Activated CD4-positive, alpha-beta T cell treated with anti-CD3 and anti-CD28 coated beads for 24 hours (primary cell): ENCODE measurements around the gene MYOF.
A peak's percentile ranks its signal among the peaks of the same experiment; 100 is the strongest.
"Not testable (repeated sequence)": the region's sequence is repeated elsewhere in the genome, so short reads cannot be mapped to it uniquely, and the experiment has no call there.

ENCODE experiments used
- DNase-seq, 2 donors: peaks; one replicate each; pipeline ENCODE4 v3.0.0-alpha.2; 2020; ENCODE audit warnings: low read depth in 2 of 2

The MYOF gene

DNA sequence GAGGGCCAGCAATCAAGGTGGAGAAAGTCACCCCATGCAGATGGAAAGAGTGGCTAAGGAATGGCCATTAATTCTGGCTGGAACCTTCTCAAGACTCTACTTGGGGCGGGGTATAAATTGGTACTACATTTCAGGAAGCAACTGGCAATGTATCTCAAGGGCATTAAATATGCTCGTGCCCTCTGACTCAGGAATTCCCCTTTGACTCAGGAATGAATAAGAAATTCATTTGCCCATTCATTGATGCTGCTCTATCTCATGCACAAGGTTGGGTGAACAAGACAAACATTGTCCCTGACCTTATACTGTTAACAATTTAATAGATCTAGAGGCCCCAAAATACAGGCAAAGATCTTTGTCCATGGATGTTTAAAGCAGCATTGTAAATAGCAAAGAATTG, 188.1 kb downstream of the MYOF start:
- no peak for DNase-seq

DNA sequence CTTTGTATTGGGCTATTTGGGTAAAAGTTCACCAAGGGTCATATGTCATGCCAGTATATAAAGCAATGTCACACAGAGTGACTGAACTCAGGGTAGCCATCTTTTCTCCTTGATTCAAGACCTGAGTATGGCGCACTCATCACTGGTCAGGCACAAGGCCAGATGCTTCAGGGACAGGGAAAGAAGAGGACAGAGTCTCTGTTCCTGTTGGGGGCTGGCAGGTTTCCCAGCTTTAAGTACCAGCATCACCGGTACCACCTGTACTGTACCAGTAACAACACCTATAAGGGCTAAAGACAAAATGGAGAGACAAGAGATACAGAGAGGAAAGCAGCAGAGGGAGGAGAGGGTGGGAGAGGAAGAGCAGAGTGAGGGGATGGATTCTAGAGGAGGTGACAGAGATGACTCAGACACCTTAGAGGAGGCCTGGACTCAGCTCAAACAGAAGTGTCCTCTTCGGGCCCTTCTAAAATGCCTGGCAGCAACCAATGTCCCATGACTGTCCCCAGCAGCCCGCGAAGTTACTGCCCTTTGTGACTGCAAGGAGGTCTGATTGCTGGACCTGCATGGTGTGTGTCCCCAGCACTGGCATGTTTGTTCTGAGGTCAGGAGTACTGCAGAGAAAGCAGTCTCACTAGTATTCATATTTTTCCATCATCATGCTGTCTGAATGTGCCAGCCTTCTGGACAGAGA, 191.3 kb downstream of the MYOF start:
- no peak for DNase-seq

DNA sequence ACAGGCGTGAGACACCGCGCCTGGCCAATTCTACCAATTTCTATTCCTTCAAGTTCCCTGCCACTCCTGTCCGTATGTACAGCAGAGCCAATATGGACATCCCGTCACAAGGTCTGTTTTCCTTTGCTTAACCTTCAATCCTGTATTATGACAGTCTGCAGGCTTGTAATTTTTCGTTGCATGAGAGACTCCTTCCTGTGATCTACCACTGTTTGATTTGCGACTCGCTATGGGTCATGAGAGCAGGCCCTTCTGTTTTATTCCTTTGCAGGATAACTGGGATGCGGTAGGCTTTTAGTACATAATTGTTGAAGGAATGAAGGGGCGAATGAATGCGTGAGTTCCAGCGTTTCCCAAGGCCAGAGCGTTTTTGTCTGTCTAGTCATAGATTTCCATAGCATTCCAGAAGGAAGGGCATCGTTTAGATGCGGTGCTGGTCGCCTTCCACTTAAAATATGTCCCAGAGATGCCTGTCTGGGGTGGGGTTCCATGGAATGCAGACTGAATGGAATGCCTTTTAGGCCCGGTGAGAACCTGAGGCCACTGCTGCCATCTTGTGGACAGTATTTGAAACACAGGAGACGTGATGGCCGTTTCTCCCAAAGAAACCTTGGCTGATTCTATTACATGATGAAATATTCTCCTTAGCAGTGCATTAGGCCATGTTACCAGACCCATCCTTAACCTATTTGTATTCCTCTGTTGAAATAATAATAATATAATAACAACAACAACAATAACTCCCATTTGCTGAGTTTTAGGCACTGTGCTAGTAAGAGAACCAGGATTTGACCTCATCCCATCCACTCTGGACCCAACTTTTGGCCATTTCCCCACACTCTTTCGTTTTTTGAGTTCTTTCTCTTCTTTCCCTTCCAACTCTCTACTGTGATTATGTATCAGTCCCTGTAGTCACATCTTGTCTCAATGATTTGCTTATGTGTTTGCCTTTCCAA, 193.2 kb downstream of the MYOF start:
- DNase-seq = peak; percentile 40 to 43

DNA sequence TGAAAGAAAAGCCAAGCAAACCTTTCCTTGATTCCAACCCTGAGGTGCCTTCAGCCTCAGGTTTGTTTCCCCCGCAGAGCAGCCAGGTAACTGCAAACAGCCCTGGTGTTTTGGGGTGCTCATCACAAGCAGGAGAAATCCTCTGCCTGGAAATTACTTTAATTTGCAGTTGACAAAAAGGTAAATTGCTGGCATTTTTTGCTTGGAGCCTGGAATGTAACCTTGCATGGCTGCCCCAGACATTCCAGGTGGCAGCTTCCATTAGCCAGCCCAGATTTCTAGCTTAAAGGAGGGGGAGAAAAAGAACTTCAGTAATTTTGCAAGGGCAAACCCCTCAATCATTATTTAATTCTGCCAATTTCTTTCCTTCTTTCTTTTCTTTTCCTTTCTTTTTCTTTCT, 194.4 kb downstream of the MYOF start:
- DNase-seq = no peak

DNA sequence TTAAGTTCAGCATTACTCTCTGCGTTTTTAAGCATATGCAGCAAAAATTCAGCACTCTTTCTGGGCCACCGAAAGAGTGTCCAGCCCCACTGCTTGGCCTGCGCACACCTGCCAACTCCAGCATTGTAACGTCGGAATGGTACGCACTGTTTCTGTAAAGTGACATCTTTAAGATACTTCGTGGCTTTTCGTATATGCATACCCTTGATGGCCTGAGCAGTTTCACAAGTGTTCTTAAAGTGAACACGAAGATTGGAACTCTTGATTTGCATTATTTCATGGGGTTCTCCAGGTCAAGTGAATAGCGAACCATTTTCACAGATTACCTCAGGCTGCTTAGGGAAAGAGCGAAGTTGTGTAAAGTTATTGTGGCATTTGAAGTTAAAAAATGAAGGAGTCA, 197.9 kb downstream of the MYOF start:
- DNase-seq = not testable (repeated sequence)

DNA sequence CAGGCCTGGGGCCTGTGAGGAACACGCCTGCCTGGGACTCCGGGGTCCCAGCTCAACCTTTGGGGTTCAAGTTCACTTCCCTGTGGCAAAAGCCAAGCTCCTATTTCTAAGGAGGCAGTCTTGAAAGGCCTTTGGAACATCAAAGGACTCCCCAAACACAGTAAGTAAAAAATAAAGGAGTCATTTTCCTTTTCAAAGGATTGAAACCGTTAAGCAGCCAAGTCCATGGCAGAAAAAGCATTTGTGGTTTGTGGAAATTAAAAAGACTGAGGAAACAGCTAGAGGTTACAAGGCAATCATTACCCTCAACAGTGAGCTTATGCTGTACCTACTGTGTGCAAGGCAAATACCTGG, 200.8 kb downstream of the MYOF start:
- DNase-seq = no peak

DNA sequence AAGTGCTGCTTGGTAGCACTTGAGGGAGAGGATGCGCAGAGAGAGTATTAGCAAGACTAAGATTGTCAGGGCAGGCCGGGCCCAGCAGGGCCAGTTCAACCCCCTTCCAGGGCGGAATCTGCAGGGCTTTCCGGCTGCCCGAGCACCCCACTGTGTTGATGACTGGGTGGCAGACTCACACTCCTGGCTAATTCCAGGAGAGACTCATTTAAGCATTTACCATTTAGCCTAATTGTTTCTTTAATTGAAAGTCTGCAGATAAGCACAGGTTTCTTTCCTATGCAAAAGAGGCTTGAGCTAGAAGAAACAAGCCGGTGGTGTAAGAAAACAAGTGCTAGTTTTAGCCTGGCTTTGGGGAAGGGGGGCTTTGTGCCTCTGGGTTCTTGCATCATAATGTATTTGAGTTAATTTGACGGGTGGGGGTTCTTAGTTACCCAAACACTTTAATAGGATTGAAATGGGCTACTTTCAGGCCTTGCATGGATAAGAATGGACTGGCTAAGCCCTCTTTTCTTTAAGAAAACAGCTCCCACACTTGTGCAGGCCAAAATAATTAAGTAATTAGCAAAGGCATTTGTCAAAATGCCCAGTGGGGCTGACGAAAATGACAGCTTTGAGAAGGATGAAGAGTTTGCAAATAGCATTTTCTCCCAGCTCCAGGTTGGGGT, 201.3 kb downstream of the MYOF start:
- DNase-seq = no peak

DNA sequence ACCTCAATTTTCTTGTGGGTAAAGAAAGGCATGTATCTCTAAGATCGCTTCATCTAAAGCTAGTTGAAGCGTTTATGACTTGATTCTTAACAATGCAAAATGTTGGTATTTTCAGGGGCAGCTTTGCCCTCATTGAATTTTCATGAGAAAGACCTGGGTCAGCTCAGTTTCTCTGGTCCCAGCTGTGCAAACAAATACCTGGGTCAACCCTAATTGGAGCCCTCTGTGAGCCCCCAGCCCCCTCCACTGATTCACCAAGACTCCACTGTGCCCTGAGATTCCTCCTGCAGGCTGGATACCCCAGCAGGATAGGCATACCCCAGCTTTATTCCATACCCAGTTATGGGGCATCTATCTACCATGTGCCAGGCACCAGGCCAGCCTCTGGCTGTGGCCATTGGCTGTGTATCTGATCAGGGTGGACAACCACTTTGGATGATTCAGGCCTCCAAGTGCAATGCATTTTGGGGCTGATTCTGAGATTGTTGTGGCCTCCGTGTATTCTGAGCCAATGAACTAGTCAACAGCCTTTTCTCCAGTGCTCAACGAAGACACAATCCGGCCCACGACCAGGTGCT, 201.9 kb downstream of the MYOF start:
- no peak for DNase-seq

DNA sequence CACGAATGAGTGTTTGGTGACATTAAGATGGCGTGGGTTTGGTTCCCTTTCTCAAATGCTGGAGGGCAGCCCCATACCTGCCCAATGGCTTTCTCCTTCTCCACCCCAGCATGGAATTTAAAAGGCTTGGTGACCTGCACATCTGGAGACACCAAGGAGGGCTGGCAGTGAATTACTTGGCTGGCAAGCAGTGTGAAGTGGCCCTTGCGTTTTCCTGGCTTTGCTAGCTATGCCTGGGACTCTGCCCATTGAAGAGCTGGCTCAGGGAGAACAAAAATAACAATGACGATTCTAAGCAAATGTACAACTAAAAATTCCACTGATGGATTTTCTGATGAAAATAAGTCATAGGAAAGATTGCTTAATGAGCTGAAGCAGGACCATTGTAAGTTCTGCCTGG, 204.8 kb downstream of the MYOF start:
- DNase-seq = no peak

DNA sequence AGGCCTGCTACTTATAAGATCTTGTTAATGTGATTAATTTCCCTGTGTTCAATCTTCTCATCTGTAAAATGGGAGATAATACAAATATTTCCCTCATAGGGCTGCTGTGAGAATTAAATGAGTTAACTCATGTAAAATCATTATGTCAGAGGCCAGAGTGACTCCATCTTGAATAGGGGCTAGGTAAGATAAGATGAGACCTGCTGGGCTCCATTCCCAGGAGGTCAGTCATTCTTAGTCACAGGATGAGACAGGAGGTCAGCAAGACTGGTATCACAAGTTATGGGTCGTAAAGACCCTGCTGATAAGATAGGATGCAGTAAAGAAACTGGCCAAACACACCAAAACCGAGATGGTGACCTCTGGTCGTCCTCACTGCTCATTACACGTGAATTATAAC, 207.7 kb downstream of the MYOF start:
- DNase-seq = no peak

DNA sequence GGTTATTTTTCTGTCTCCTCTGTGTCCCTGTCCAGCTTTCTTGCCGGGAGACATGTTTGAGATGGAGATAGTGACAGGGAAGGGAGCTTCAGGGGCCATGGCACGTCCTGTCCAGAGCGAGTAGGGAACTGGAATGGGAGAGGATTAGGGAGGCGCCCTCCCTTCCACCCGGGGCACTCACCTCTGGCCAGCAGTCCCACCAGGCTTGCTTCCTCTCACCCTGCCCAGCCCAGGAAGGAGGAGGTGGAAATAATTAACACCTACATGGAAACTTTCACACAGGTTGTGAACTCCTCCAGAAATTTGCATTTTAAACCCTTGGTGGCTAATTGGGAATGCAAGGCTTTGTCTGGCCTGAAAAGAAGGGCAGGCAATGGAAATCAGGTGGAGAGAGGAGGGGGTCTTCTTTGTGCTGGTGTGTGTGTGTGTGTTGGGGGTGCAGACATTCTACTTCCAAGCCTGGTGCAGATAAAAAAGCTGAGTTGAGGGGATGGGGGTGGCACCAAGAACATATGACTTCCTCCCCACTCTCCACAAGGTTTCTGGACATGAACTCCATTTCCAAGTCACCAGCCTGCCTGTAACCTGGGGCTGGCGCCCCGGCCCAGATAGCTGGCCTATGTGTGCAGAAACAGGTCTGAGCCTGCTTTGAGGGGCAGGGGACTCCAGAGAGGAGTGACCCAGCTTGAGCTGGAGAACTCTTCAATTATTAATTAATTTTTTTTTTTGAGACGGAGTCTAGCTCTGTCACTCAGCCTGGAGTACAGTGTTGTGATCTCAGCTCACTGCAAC, 209.1 kb downstream of the MYOF start:
- DNase-seq = no peak

DNA sequence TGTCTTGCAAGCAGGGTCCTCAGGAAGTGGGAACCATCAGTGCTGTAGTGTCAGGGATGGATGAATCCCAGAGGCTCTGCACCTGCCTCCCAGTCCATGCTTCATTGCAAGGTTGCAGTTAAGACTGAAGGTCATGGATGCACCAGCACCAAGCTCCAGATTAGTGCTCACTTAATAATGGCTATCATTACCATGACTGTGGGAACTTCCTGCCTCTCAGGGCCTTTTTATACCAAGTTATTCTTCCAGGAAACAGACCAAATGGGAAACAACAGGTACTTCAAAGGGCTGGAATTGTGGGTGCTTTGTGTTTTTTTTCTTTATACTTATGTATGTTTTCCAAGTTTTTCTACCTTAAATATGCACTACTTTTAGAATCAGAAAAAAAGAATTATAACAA, 210.8 kb downstream of the MYOF start:
- no peak for DNase-seq

DNA sequence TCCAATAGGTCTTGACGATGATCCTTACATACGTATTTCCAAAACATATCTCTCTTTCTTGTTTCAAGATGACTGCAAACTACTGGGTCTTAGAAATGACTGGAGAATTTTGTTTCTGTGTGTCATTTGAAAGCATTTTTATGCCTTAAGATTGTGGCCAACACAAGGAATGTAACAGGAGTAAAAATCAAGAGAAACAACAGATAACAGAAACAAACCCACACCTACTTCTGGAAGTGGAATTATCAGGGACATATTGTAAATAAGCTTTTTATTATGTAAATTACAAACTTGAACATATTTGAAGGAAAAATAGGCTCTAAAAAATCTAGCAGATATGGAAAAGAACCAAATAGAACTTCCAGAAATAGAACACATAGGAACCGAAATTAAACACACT, 212.9 kb downstream of the MYOF start:
- DNase-seq = no peak

DNA sequence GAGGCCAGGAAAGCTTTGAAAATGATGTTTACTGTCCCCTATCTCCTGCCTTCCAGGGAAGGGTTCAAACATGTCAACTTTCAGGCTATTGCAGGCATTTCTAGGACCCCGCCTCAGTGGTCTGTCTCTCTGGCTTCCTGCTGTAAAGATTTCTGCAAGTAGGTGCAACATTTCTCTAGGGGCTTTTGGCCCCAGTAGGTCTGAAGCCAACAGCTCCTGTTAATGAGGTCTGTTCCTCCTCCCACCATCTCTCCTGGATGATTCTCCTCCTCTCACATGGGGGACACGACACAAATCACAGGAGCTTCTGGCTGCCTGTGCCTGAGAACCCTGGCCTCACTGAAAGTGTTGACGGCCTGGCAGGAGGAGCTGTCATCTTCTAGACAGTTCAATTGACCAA, 214.1 kb downstream of the MYOF start:
- no peak for DNase-seq

DNA sequence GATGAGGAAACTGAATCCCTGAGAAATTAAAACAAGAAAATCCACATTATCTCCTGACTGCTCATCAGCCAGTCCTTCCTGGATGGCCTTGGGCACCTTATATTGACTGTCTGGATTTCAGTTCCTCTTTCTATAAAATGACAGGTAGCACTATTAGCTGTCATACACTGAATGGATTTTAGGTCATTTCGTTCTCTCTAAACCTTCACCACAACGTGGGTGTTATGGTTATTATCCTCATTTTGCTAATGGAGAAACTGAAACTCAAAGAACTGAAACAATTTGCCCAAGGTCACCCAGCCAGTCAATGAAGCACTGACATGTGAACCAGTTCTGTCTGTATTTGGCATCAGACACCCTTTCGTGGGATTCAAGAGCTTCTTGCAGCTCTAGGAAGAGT, 214.6 kb downstream of the MYOF start:
- no peak for DNase-seq

DNA sequence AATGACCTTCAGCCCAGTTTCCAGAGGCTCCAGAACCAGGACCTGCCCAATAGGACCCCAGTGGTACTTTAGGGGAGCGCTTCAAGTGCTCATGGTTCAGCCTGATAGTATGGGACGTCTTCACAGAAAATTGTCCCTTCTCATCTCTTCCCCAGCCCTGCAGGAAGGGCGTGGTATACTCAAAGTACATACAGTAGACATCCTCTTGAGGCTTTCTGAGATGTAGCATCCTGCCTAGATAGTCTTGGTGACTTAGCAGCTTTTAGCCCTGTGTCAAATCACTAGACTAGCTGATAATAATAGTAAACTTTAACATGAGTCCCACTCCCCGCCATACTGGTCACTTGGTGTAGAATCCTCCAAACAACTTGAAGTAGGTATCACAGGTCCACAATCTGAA, 215.3 kb downstream of the MYOF start:
- no peak for DNase-seq

DNA sequence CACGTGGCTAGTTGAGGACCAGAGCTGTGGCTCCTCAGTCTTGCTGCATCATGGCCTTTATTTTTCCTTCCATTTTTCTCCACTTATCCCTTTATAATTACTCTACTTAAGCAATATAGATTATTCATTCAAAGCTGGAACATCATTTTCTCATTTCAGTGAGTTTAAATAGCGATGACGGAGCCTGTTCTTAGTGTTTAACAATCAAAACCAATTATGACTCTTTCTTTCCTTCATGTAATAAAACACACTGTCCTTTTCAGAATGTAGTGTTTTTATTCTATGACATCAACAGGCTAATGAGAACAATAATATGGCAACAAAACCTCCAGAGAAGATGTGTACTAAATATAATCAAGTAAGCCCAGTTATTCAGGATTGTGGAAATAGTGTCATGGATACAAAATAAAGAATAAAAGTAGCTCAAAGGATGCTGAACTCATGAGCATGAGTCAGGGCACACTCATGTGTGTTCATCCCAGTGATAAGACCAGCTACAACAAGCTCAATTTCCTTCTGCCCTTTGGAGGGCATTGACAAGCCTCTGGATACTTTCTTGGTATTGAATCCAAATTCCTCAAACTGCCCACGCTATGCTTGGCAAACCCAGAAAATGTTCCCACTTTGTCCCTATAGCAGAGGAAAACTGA, 220.0 kb downstream of the MYOF start:
- DNase-seq = no peak

DNA sequence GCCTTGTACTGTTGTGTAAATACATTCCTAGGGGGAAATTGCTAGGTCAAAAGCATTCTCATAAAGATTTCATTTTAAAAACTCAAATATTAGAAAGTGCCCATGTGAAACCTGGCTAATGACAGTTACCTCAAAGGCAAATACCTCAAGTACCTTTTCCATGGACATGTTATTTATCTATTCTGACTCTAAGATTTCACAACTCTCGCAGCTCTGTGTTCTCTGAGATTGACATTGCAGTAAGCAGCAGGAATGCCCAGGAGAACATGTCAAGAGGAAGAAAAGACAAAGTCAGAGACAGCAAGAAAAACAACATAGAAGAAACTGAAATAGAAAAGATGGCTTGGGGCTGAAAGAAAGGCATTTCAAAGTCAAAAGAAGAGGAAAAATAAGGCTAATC, 221.0 kb downstream of the MYOF start:
- no peak for DNase-seq

DNA sequence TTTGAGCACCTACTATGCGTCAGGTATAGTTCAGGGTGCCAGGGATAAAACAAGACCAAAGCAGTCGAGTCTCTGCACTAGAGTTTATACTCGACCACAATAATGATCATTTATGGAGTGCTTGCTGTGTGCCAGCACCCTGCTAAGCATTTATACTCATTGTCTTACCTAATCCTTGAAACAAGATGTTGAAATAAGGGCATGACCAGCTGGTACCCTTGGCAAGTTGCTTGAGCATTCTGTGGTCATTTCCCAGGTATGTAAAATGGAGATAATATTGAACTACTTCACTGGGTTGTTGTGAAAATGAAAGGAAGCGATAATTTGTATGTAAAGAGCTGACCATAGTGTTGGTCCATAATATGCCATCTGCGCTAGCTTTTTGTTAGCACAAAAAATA, 223.0 kb downstream of the MYOF start:
- no peak for DNase-seq
